ENCODE measurements around the gene MAGI3. TPM values are rescaled to one million over a fixed set of nuclear protein-coding genes. Genes with fewer than 3 reads are reported as not detected.

Gene MAGI3
- total and polyA plus RNA-seq, 2 of the 13 experiments (the other 11 are each of a cell fraction or from before 2014, with no cell fraction given) = 4.0 to 11.8 TPM

GRCh38 chr1:113438505-113439276, 48.4 kb downstream of the MAGI3 start (continued):
- TF ChIP-seq, protein P1, sequence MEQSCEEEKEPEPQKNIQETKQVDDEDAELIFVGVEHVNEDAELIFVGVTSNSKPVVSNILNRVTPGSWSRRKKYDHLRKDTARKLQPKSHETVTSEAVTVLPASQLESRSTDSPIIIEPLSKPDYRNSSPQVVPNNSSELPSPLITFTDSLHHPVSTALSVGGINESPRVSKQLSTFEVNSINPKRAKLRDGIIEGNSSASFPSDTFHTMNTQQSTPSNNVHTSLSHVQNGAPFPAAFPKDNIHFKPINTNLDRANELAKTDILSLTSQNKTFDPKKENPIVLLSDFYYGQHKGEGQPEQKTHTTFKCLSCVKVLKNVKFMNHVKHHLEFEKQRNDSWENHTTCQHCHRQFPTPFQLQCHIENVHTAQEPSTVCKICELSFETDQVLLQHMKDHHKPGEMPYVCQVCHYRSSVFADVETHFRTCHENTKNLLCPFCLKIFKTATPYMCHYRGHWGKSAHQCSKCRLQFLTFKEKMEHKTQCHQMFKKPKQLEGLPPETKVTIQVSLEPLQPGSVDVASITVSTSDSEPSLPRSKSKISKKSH (CRISPR knock-in tag; IDR thresholded peaks at IDR 0.05; ENCODE audit: borderline replicate concordance) = no peak
- TF ChIP-seq ARID5B (CRISPR knock-in tag; IDR thresholded peaks at IDR 0.05) = peak; percentile 33; the same call in 1 of the 2 replicates
- no peak for TF ChIP-seq ZFP91 (CRISPR knock-in tag; IDR thresholded peaks at IDR 0.05; ENCODE audit: borderline replicate concordance)
- TF ChIP-seq SMARCC2 (IDR thresholded peaks at IDR 0.05) = no peak
- TF ChIP-seq NFE2L1 (CRISPR knock-in tag; IDR thresholded peaks at IDR 0.05; ENCODE audit: borderline replicate concordance) = no peak
- TF ChIP-seq HNRNPUL1 (IDR thresholded peaks at IDR 0.05; ENCODE audit: low read depth, low read length) = peak; percentile 96
- TF ChIP-seq TBX3 (IDR thresholded peaks at IDR 0.05; ENCODE audit: borderline replicate concordance) = no peak
- no peak for TF ChIP-seq DRAP1 (CRISPR knock-in tag; IDR thresholded peaks at IDR 0.05)
- no peak for TF ChIP-seq MBNL3 (CRISPR knock-in tag; conservative IDR thresholded peaks at IDR 0.05)
- TF ChIP-seq, protein P2, sequence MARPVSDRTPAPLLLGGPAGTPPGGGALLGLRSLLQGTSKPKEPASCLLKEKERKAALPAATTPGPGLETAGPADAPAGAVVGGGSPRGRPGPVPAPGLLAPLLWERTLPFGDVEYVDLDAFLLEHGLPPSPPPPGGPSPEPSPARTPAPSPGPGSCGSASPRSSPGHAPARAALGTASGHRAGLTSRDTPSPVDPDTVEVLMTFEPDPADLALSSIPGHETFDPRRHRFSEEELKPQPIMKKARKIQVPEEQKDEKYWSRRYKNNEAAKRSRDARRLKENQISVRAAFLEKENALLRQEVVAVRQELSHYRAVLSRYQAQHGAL (CRISPR knock-in tag; IDR thresholded peaks at IDR 0.05; ENCODE audit: not compliant biosample characterization) = no peak
- TF ChIP-seq, protein P3, sequence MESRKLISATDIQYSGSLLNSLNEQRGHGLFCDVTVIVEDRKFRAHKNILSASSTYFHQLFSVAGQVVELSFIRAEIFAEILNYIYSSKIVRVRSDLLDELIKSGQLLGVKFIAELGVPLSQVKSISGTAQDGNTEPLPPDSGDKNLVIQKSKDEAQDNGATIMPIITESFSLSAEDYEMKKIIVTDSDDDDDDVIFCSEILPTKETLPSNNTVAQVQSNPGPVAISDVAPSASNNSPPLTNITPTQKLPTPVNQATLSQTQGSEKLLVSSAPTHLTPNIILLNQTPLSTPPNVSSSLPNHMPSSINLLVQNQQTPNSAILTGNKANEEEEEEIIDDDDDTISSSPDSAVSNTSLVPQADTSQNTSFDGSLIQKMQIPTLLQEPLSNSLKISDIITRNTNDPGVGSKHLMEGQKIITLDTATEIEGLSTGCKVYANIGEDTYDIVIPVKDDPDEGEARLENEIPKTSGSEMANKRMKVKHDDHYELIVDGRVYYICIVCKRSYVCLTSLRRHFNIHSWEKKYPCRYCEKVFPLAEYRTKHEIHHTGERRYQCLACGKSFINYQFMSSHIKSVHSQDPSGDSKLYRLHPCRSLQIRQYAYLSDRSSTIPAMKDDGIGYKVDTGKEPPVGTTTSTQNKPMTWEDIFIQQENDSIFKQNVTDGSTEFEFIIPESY (CRISPR knock-in tag; IDR thresholded peaks at IDR 0.05) = no peak
- TF ChIP-seq ZBTB7B (CRISPR knock-in tag; IDR thresholded peaks at IDR 0.05) = no peak
- TF ChIP-seq HOXA7 (CRISPR knock-in tag; IDR thresholded peaks at IDR 0.05) = no peak
